ENCODE data around the gene CYP2U1.

Gene CYP2U1

GRCh38 chr4:107991945-107992630, 60.7 kb downstream of the CYP2U1 start:
- H3K27me3 ChIP-seq (ENCODE audit: control insufficient read depth, insufficient read depth, low read length) = peaks cover 8% of the 10 kb centered on the region
- peaks cover 13% of the 10 kb centered on the region for H3K4me1 ChIP-seq (ENCODE audit: control insufficient read depth, insufficient read depth, low read length)
- no peaks in the 10 kb centered on the region for H3K36me3 ChIP-seq (ENCODE audit: control insufficient read depth, insufficient read depth, low read length)
- H3K9ac ChIP-seq (ENCODE audit: low read depth, low read length) = no peak overlapping the region
- no peak overlapping the region for H3K4me3 ChIP-seq (ENCODE audit: low read depth, low read length)
- H3K9me3 ChIP-seq (ENCODE audit: control insufficient read depth, insufficient read depth, low read length) = no peaks in the 10 kb centered on the region

- H3K9me3 ChIP-seq (ENCODE audit: control insufficient read depth, insufficient read depth, low read length) = no peaks in the 10 kb centered on the region
- peaks cover 13% of the 10 kb centered on the region for H3K4me1 ChIP-seq (ENCODE audit: control insufficient read depth, insufficient read depth, low read length)
- H3K4me3 ChIP-seq (ENCODE audit: low read depth, low read length) = no peak overlapping the region
- H3K9ac ChIP-seq (ENCODE audit: low read depth, low read length) = no peak overlapping the region
- no peaks in the 10 kb centered on the region for H3K36me3 ChIP-seq (ENCODE audit: control insufficient read depth, insufficient read depth, low read length)
- peaks cover 2% of the 10 kb centered on the region for H3K27me3 ChIP-seq (ENCODE audit: control insufficient read depth, insufficient read depth, low read length)
These were observed 62.6 kb downstream of the CYP2U1 start for GRCh38 chr4:107993969-107994368.

DNA sequence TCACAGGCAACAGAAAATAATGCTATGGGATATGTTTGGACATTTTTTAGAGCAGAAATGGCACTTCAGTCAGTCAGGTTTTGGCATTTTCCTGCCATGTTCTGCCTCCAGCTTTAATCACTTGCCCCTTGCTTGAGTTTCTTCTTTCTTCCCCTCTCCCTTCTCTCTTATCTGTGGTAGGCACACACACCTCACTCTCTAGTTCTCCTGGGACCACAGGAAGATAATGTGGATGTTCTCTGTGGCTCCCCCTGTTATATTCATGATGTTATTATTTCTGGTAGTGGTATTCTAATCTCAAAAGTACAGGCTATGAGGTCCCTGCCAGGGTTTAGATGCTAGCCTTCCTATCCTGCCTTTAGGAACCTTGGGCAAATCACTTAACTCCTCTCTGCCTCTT, 63.5 kb downstream of the CYP2U1 start:
- H3K36me3 ChIP-seq (ENCODE audit: control insufficient read depth, insufficient read depth, low read length) = no peaks in the 10 kb centered on the region
- no peak overlapping the region for H3K4me3 ChIP-seq (ENCODE audit: low read depth, low read length)
- no peaks in the 10 kb centered on the region for H3K27me3 ChIP-seq (ENCODE audit: control insufficient read depth, insufficient read depth, low read length)
- peaks cover 10% of the 10 kb centered on the region for H3K4me1 ChIP-seq (ENCODE audit: control insufficient read depth, insufficient read depth, low read length)
- H3K9me3 ChIP-seq (ENCODE audit: control insufficient read depth, insufficient read depth, low read length) = no peaks in the 10 kb centered on the region
- H3K9ac ChIP-seq (ENCODE audit: low read depth, low read length) = no peak overlapping the region

DNA sequence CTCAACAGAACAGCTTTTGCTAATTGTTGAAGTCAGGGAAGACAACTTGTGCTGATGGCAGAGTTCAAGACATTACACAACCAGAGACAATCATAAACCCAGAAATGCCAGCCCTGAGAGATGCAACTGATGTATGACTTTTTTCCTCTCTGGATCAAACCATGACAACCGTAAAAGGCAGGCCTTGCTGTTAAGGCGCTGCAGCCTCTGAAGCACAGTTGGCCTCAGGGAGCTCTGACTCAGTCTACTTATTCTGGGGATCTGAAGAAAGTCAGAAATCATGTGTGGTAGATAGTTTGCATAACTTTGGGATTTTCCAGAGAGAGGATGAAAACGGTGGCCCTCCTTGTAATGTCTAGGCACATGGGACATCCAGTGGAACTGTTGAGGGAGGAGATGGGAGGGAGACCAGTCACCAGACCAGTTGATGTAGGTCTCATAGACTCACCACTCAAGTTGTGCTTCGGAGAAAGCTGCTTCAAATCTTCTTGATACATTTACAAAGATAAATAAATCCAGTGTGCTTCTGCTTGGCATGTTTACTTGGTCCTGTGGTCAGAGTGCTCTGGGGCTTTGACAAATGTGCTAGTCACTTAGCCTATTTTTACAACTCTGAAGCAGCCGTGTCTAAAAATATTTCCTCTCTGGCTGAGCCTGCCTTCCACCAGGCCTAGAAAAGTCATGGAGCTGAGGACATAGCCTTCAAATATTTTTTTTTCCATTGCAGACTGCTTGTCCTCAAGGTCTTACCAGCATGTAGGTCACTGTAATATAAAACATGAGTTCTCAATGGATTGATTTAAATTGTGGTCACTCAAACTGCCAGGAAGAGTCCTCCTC, 65.8 kb downstream of the CYP2U1 start:
- Histone ChIP-seq H3K27me3 (ENCODE audit: control insufficient read depth, insufficient read depth, low read length) (no peaks in the 10 kb centered on the region), H3K4me1 (ENCODE audit: control insufficient read depth, insufficient read depth, low read length) (peaks cover 8% of the 10 kb centered on the region), H3K4me3 (ENCODE audit: low read depth, low read length) (no peak overlapping the region), H3K9ac (ENCODE audit: low read depth, low read length) (no peak overlapping the region), H3K9me3 (ENCODE audit: control insufficient read depth, insufficient read depth, low read length) (no peaks in the 10 kb centered on the region), H3K36me3 (ENCODE audit: control insufficient read depth, insufficient read depth, low read length) (no peaks in the 10 kb centered on the region)

DNA sequence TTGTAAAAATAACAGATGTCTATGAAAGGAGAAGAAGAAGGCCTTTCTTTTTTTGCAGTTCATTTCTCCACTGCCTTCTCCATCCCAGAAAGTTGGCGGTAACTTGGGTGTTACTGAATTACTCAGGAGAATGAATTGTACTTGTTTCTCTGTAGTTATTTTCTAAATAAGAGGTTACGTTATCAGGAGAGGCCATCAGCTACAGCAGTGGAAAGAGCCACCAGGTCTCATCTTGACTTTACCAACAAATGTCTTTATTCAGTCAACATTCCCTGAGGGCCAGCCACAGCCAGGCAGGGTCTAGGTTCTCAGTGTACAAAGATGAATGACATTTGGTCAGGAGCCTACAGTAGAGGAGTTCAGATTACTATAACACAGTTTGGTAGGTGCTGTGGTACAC, 66.4 kb downstream of the CYP2U1 start:
- H3K9ac ChIP-seq (ENCODE audit: low read depth, low read length) = no peak overlapping the region
- H3K27me3 ChIP-seq (ENCODE audit: control insufficient read depth, insufficient read depth, low read length) = no peaks in the 10 kb centered on the region
- H3K9me3 ChIP-seq (ENCODE audit: control insufficient read depth, insufficient read depth, low read length) = no peaks in the 10 kb centered on the region
- peaks cover 8% of the 10 kb centered on the region for H3K4me1 ChIP-seq (ENCODE audit: control insufficient read depth, insufficient read depth, low read length)
- no peak overlapping the region for H3K4me3 ChIP-seq (ENCODE audit: low read depth, low read length)
- H3K36me3 ChIP-seq (ENCODE audit: control insufficient read depth, insufficient read depth, low read length) = no peaks in the 10 kb centered on the region

DNA sequence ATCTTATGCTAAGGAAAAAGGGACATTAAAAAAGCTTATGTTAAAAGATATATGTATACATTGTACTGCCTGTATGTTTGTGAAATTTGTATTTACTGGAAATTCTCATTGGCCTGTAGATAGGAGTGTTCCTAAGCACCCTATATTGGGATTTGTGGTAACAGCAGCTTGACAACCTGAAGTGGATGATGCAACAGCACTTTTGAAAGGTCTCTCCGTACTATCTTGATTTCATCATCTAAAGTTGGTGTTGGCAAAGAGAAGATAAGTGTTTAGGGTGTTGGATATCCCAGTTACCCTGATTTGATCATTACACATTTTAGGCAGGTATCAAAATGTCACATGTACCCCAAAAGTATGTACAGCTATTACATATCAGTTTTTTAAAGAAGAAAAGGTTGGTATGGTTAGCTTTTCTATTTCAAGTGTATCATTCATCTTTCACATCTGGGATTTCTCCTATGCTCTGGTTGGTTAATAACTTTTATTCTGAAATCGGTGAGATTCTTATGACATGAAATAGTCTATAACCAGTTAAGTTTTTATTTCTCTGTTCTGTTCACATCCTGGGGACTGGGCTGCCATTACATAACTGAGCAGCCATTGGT, 68.7 kb downstream of the CYP2U1 start:
- H3K9ac ChIP-seq (ENCODE audit: low read depth, low read length) = no peak overlapping the region
- no peaks in the 10 kb centered on the region for H3K36me3 ChIP-seq (ENCODE audit: control insufficient read depth, insufficient read depth, low read length)
- H3K4me1 ChIP-seq (ENCODE audit: control insufficient read depth, insufficient read depth, low read length) = no peaks in the 10 kb centered on the region
- no peaks in the 10 kb centered on the region for H3K9me3 ChIP-seq (ENCODE audit: control insufficient read depth, insufficient read depth, low read length)
- no peaks in the 10 kb centered on the region for H3K27me3 ChIP-seq (ENCODE audit: control insufficient read depth, insufficient read depth, low read length)
- no peak overlapping the region for H3K4me3 ChIP-seq (ENCODE audit: low read depth, low read length)

GRCh38 chr4:108001540-108002135, 70.3 kb downstream of the CYP2U1 start:
- H3K4me3 ChIP-seq (ENCODE audit: low read depth, low read length) = no peak overlapping the region
- H3K36me3 ChIP-seq (ENCODE audit: control insufficient read depth, insufficient read depth, low read length) = no peaks in the 10 kb centered on the region
- no peaks in the 10 kb centered on the region for H3K27me3 ChIP-seq (ENCODE audit: control insufficient read depth, insufficient read depth, low read length)
- H3K4me1 ChIP-seq (ENCODE audit: control insufficient read depth, insufficient read depth, low read length) = no peaks in the 10 kb centered on the region
- no peaks in the 10 kb centered on the region for H3K9me3 ChIP-seq (ENCODE audit: control insufficient read depth, insufficient read depth, low read length)
- H3K9ac ChIP-seq (ENCODE audit: low read depth, low read length) = no peak overlapping the region

Measured in iPS-15b (cell line).